DMS153 (cell line): ENCODE measurements around the gene ST7.

Source experiments
- DNase-seq: peaks from one replicate; lab custom pipeline; 2025; lab: John Stamatoyannopoulos, UW

Gene ST7

GRCh38 chr7:117130262-117130661, 177.0 kb downstream of the ST7 start:
- DNase-seq, result no peak

- DNase-seq, result no peak
Observed at GRCh38 chr7:117132321-117133120, 179.2 kb downstream of the ST7 start.

GRCh38 chr7:117133125-117133524, 179.8 kb downstream of the ST7 start:
- DNase-seq, result no peak

GRCh38 chr7:117134411-117134810, 181.1 kb downstream of the ST7 start:
- no peak for DNase-seq

- no peak for DNase-seq
Observed at GRCh38 chr7:117134889-117135552, 181.7 kb downstream of the ST7 start.

GRCh38 chr7:117135553-117135891, 182.2 kb downstream of the ST7 start:
- no peak for DNase-seq

GRCh38 chr7:117137868-117138267, 184.6 kb downstream of the ST7 start:
- DNase-seq, result no peak

GRCh38 chr7:117138495-117138894, 185.2 kb downstream of the ST7 start:
- no peak for DNase-seq

- no peak for DNase-seq
Observed at GRCh38 chr7:117138981-117139380, 185.7 kb downstream of the ST7 start.

GRCh38 chr7:117139397-117139984, 186.2 kb downstream of the ST7 start:
- DNase-seq, result no peak

GRCh38 chr7:117140921-117141320, 187.6 kb downstream of the ST7 start:
- no peak for DNase-seq

GRCh38 chr7:117143066-117143465, 189.8 kb downstream of the ST7 start:
- no peak for DNase-seq

GRCh38 chr7:117143580-117143979, 190.3 kb downstream of the ST7 start:
- no peak for DNase-seq

- DNase-seq, result no peak
Observed at GRCh38 chr7:117145333-117145732, 192.0 kb downstream of the ST7 start.

GRCh38 chr7:117146059-117146458, 192.8 kb downstream of the ST7 start:
- no peak for DNase-seq

GRCh38 chr7:117146511-117146910, 193.2 kb downstream of the ST7 start:
- no peak for DNase-seq

GRCh38 chr7:117148971-117149370, 195.7 kb downstream of the ST7 start:
- DNase-seq, result no peak

GRCh38 chr7:117149692-117150091, 196.4 kb downstream of the ST7 start:
- no peak for DNase-seq

GRCh38 chr7:117152213-117153007, 199.1 kb downstream of the ST7 start:
- no peak for DNase-seq

- DNase-seq, result no peak
Observed at GRCh38 chr7:117153016-117153545, 199.8 kb downstream of the ST7 start.

GRCh38 chr7:117154721-117155120, 201.4 kb downstream of the ST7 start:
- no peak for DNase-seq

GRCh38 chr7:117155694-117156093, 202.4 kb downstream of the ST7 start:
- DNase-seq, result no peak
